ENCODE data around the gene GTF3C5.
"Not testable (repeated sequence)": the region's sequence is repeated elsewhere in the genome, so short reads cannot be mapped to it uniquely, and the experiment has no call there.

GTF3C5 gene

GRCh38 chr9:133030317-133031129, at the start of gene GTF3C5:
TSS of gene GTF3C5 (plus strand) at chr9:133030997. CDS start at chr9:133031012, 15 bp downstream.
- peak; percentile 77 to 82 (median 78) for DNase-seq (ENCODE audit: low read depth in 3 of 3, low spot score in 1 of 3)

DNA sequence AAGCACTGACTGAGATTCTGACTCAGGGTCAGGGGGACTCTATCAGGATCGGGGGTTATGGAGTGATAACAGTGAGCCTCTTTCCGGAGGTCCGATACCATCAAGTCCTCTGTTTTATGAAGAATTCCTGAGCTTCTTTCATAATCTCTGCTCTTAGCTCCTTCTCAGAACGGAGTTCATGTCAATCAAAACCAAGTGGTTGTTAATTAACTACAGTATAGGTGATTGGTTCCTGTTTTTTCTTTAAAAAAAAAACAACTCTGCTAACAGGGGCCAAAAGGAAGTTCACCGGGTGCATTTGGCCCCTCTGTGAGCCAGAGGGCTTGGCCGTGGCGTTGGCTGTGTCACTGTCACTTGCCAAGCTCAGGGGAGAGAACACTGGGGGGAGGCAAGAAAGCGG, 48.3 kb upstream of the GTF3C5 start:
- DNase-seq (ENCODE audit: low read depth in 3 of 3, low spot score in 1 of 3): no peak

GRCh38 chr9:132983491-132984201, 47.2 kb upstream of the GTF3C5 start:
- DNase-seq (ENCODE audit: low read depth in 3 of 3, low spot score in 1 of 3): no peak

GRCh38 chr9:132984202-132985070, 46.4 kb upstream of the GTF3C5 start:
- no peak for DNase-seq (ENCODE audit: low read depth in 3 of 3, low spot score in 1 of 3)

DNA sequence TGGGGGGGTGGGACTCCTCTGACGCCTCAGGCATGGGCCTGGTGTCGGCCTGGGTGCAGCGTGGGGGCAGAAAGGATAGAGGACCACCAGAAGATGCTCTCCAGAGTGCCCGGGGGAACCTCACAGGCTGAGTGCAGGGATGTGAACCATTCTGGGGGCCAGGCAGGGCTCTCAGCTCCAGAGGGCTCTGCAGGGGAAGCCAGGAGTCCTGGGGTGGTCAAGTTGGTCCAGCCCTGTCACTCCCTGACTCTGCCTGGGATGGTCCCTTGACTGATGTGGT, 45.8 kb upstream of the GTF3C5 start:
- DNase-seq (ENCODE audit: low read depth in 3 of 3, low spot score in 1 of 3): no peak

- DNase-seq (ENCODE audit: low read depth in 3 of 3, low spot score in 1 of 3): no peak
These were observed 45.3 kb upstream of the GTF3C5 start for GRCh38 chr9:132985489-132985888.

- DNase-seq (ENCODE audit: low read depth in 3 of 3, low spot score in 1 of 3): no peak
These were observed 44.7 kb upstream of the GTF3C5 start for GRCh38 chr9:132986114-132986513.

DNA sequence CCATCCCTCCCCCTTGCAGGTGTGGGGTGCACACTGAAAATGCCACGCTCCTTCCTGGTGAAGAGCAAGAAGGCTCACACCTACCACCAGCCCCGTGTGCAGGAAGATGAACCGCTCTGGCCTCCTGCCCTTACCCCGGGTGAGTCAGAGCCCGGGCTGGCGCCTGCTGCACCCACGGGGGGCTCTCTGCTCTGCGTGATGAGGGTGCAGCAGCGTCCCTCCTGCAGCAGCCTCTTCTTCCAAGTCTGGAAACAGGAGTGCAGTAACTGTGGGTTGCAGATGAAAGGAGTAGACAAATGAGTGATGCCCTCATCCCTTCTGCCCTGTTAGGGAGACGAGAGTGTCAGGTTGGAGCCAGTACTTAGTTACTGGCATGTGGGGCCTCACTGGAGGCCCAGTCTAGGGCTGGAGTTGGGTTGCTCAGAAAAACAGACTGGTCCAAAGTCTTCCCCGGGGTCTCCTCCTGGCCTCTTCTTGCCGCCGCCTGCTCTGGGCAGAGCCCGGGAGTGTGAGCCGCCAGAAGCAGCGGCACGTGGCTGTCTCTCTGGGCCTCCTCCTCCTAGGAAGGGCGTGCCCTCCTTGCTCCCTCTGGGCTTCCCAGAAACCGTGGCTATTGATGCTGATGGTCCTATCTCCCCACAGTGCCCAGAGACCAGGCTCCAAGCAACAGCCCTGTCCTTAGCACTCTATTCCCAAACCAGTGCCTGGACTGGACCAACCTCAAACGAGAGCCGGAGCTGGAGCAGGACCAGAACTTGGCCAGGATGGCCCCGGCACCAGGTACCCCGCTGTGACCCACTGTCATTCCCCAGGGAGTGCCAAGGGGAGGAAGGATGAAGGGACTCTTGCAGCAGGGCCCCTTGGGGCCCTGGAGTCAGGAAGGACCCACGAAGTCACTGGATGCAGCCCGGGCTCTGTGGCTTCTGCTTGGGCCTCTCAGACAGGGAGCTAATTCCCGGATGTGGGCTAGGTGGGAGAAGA, 43.9 kb upstream of the GTF3C5 start:
- no peak for DNase-seq (ENCODE audit: low read depth in 3 of 3, low spot score in 1 of 3)

DNA sequence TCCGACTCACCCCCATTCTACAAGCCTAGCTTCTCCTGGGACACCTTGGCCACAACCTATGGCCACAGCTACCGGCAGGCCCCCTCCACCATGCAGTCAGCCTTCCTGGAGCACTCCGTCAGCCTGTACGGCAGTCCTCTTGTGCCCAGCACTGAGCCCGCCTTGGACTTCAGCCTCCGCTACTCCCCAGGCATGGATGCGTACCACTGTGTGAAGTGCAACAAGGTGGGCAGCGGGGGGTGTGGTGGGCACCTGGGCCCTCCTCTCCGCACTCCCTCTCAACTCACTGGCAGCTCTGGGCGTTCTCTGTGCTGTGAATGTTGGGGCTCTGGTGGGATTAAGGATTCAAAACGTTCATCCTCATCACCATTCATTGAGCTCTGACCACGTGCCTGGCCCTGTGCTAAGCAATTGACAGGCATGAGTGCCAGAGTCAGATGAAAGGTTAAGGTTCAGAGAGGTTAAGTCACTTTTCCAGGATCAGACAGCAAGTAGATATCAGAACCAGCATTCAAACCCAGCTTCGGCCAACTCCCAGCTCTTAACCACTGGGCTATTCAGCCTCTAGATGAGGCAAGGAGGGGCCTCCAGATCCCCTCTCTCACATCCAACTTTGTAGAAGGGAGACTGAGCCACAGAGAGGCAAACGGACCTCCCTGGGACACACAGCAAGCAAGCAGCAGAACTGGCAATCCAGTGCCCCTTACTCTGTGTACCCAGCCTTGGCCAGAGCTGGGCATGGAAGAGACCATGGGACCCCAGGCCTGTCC, 42.4 kb upstream of the GTF3C5 start:
- DNase-seq (ENCODE audit: low read depth in 3 of 3, low spot score in 1 of 3): no peak

- DNase-seq (ENCODE audit: low read depth in 3 of 3, low spot score in 1 of 3): no peak
These were observed 41.8 kb upstream of the GTF3C5 start for GRCh38 chr9:132989014-132989310.

GRCh38 chr9:132989414-132989996, 41.3 kb upstream of the GTF3C5 start:
- DNase-seq (ENCODE audit: low read depth in 3 of 3, low spot score in 1 of 3): no peak

GRCh38 chr9:132989998-132990557, 40.7 kb upstream of the GTF3C5 start:
- DNase-seq (ENCODE audit: low read depth in 3 of 3, low spot score in 1 of 3): not testable (repeated sequence)

DNA sequence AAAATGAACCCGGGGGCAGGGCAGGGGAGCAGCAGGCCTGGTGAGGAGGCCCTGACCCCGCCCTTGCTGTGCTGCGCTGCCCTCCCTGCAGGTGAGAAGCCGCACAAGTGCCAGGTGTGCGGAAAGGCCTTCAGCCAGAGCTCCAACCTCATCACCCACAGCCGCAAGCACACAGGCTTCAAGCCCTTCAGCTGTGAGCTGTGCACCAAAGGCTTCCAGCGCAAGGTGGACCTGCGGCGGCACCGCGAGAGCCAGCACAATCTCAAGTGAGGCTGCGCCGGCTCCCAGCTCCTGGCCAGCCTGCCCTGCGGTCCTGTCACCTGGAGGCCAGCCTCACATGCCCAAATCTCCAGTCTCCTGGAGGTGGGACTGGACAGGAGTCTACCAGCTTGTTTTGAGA, 40.0 kb upstream of the GTF3C5 start:
- DNase-seq (ENCODE audit: low read depth in 3 of 3, low spot score in 1 of 3): no peak

GRCh38 chr9:132991351-132992300, 39.2 kb upstream of the GTF3C5 start:
- DNase-seq (ENCODE audit: low read depth in 3 of 3, low spot score in 1 of 3): no peak

DNA sequence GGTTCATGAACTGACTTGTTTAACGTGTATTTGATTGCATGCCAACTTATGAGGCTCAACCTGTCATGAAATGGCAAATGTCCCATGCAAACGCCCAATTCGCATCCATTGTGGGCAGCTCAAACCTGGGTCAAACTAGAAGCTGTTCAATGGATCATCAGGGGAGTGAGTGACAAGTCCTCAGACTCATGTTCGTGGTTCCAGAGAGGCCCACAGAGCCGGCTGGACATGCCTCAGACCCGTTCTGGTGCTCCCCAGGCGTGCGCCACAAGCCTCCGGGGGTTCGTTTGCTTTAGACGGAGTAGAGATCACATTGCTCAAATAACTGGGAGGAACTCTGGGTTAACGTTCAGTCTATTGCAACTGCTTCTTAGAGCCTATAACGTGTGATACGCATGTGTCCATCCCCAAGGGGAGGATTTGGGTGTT, 37.3 kb upstream of the GTF3C5 start:
- DNase-seq (ENCODE audit: low read depth in 3 of 3, low spot score in 1 of 3): no peak

- DNase-seq (ENCODE audit: low read depth in 3 of 3, low spot score in 1 of 3): no peak
These were observed 36.2 kb upstream of the GTF3C5 start for GRCh38 chr9:132994410-132995120.

DNA sequence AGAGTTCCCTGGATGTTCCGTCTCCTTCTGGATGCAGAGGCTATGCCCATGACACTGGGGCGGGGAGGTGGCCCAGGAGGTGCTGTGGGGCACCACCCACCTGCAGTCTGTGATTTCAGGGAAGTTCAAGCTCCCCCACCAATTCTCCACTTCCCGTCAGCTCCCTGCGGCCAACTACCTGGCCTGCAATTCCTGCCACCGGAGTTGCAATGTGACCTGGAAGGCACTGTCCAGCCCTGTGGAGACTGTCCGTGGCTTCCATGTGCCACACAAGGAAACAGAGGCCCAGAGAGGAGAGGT, 35.7 kb upstream of the GTF3C5 start:
- no peak for DNase-seq (ENCODE audit: low read depth in 3 of 3, low spot score in 1 of 3)

- DNase-seq (ENCODE audit: low read depth in 3 of 3, low spot score in 1 of 3): no peak
These were observed 34.9 kb upstream of the GTF3C5 start for GRCh38 chr9:132995879-132996278.

Data from stimulated activated CD4-positive, alpha-beta T cell treated with anti-CD3 and anti-CD28 coated beads, TNF-alpha, amount 100 ng/mL, for 1 hour (primary cell).